GM18907 (cell line): ENCODE data around the gene TMEM45B.
"Not testable (repeated sequence)": the region's sequence is repeated elsewhere in the genome, so short reads cannot be mapped to it uniquely, and the experiment has no call there.

Experiments
- ATAC-seq: cut with Tn5 transposase; IDR thresholded peaks from one replicate; pipeline ENCODE4 v1.9.1; 2021; ENCODE audit warnings: mild to moderate bottlenecking, moderate library complexity; ENCODE audit not compliant: unreplicated experiment

Gene TMEM45B

GRCh38 chr11:129804012-129804411, 11.6 kb upstream of the TMEM45B start:
- ATAC-seq, result no peak

- not testable (repeated sequence) for ATAC-seq
Measured at GRCh38 chr11:129808241-129808640, 7.4 kb upstream of the TMEM45B start.

GRCh38 chr11:129813231-129813791, 2.3 kb upstream of the TMEM45B start:
- no peak for ATAC-seq

- ATAC-seq, result no peak
Measured at GRCh38 chr11:129814244-129815014, 1.2 kb upstream of the TMEM45B start.

GRCh38 chr11:129817534-129818051, 1.9 kb downstream of the TMEM45B start:
- no peak for ATAC-seq

- ATAC-seq, result not testable (repeated sequence)
Measured at GRCh38 chr11:129818236-129818635, 2.6 kb downstream of the TMEM45B start.

- ATAC-seq, result no peak
Measured at GRCh38 chr11:129819237-129819636, 3.6 kb downstream of the TMEM45B start.

- ATAC-seq, result not testable (repeated sequence)
Measured at GRCh38 chr11:129820228-129820627, 4.6 kb downstream of the TMEM45B start.

- not testable (repeated sequence) for ATAC-seq
Measured at GRCh38 chr11:129823281-129823680, 7.6 kb downstream of the TMEM45B start.

GRCh38 chr11:129823799-129824198, 8.2 kb downstream of the TMEM45B start:
- ATAC-seq, result not testable (repeated sequence)

GRCh38 chr11:129825380-129825779, 9.7 kb downstream of the TMEM45B start:
- no peak for ATAC-seq

- no peak for ATAC-seq
Measured at GRCh38 chr11:129828301-129828836, 12.7 kb downstream of the TMEM45B start.

- not testable (repeated sequence) for ATAC-seq
Measured at GRCh38 chr11:129829497-129829896, 13.8 kb downstream of the TMEM45B start.

GRCh38 chr11:129831227-129831626, 15.6 kb downstream of the TMEM45B start:
- ATAC-seq, result not testable (repeated sequence)

- ATAC-seq, result not testable (repeated sequence)
Measured at GRCh38 chr11:129833260-129833659, 17.6 kb downstream of the TMEM45B start.

- not testable (repeated sequence) for ATAC-seq
Measured at GRCh38 chr11:129836423-129836891, 20.8 kb downstream of the TMEM45B start.

- ATAC-seq, result no peak
Measured at GRCh38 chr11:129836979-129837378, 21.3 kb downstream of the TMEM45B start.

- ATAC-seq, result no peak
Measured at GRCh38 chr11:129840236-129840635, 24.6 kb downstream of the TMEM45B start.

GRCh38 chr11:129842138-129842537, 26.5 kb downstream of the TMEM45B start:
- no peak for ATAC-seq

- ATAC-seq, result no peak
Measured at GRCh38 chr11:129846508-129847335, 31.1 kb downstream of the TMEM45B start.

- ATAC-seq, result not testable (repeated sequence)
Measured at GRCh38 chr11:129847361-129847760, 31.7 kb downstream of the TMEM45B start.
